ENCODE measurements around the gene ARHGAP6.

GRCh38 chrX:11146411-11146810 lies 519.3 kb downstream of the ARHGAP6 start:
- no peak for TF ChIP-seq CTCF (IDR thresholded peaks at IDR 0.05)
- TF ChIP-seq POLR2A (IDR thresholded peaks at IDR 0.05), result no peak

All from lower leg skin (tissue), 3 donors.